Osteocyte (in vitro differentiated cells): Measurements from ENCODE around the gene DUSP15. TPM values are rescaled to one million over a fixed set of nuclear protein-coding genes. Genes with fewer than 3 reads are reported as not detected.

ENCODE experiments used
- DNase-seq: peaks from one replicate; pipeline ENCODE4 v3.0.0; 2021; ENCODE audit warnings: mixed read lengths; ENCODE audit not compliant: unreplicated experiment; ENCODE audit errors: extremely low spot score
- H3K27ac Mint-ChIP-seq: one replicate; pipeline ENCODE4 v1.8.0; 2021; ENCODE audit warnings: mild to moderate bottlenecking, mixed read lengths; ENCODE audit not compliant: unreplicated experiment
- H3K27me3 Mint-ChIP-seq: one replicate; pipeline ENCODE4 v1.8.0; 2021; ENCODE audit warnings: mixed read lengths; ENCODE audit not compliant: unreplicated experiment
- H3K36me3 Mint-ChIP-seq: one replicate; pipeline ENCODE4 v1.8.0; 2021; ENCODE audit warnings: mixed read lengths; ENCODE audit not compliant: unreplicated experiment
- H3K4me1 Mint-ChIP-seq: one replicate; pipeline ENCODE4 v1.8.0; 2021; ENCODE audit warnings: mixed read lengths; ENCODE audit not compliant: unreplicated experiment
- H3K4me3 Mint-ChIP-seq: one replicate; pipeline ENCODE4 v1.8.0; 2021; ENCODE audit warnings: mild to moderate bottlenecking, moderate library complexity, mixed read lengths; ENCODE audit not compliant: unreplicated experiment
- H3K9me3 Mint-ChIP-seq: one replicate; pipeline ENCODE4 v1.8.0; 2021; ENCODE audit warnings: mixed read lengths; ENCODE audit not compliant: unreplicated experiment
- total RNA-seq: library from RNA; stranded (reverse); gene quantifications from 2 replicates; pipeline ENCODE4 v1.2.1, GENCODE V29; 2021
- TF ChIP-seq, protein P1 (sequence below): fragments of 200-600 bp; sonication (generic); IDR thresholded peaks from 2 replicates; pipeline ENCODE4 v1.5.0; 2021; ENCODE audit warnings: antibody characterized with exemption, mild to moderate bottlenecking, moderate library complexity

Gene DUSP15
- total RNA-seq, 1 donor from 2014 or later = 3.2 TPM

DNA sequence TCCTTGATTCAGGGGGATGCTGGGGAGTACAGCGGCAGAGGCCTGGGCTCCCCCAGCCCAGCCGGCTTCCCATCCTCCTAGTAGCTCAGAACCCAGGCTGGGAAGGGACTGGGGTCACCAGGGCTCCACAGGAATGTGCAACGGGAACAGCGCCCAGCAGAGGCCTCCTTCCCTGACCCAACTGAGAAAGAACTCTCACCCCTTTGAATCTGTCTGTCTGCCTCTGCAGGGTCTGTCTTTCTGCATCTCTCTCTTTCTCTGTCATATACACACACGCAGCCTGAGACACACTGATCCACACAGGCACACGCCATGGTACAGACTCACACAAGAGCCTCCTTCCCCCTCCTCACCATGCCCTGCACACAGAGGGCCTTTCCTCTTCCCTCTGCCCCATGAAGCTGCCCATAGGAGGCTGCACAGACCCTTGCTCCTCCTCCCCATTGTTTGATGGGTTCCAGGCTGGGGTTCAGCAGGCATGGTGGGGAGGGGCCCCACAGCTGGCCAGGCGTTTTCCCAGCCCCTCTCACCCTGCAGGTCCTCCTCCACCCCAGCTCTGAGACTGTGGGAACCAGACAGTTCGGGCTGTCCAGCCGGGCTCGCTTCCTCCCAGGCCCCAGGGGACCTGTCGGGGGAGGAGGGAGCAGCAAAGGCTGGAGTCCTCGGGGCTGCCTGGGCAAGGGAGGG lies 27.7 kb downstream of the DUSP15 start:
- H3K9me3 Mint-ChIP-seq = no peaks in the 10 kb centered on the region
- no peak for DNase-seq

DNA sequence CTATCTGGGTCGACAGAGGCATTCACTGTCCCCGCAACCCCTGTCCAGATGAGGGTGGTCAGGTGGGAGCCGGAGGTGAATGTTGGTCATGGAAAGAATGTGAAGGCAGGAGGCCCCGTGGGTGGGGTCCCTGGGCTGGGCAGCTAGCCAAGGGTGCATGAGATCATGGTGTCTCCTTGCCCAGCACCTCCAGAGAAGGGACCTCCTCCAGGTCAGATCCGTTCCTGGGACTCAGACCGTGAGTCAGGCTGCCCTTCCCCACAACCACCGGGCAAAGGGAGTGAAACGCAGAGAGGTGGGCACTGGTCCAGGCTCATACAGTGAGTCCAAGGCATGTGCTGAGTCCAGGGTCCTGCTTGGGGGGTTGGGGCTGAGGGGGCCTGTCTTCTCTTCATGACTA lies 28.4 kb downstream of the DUSP15 start:
- Mint-ChIP-seq H3K4me3 (peak overlapping the region; percentile 67), H3K27ac (peak overlapping the region; percentile 94), H3K36me3 (no peaks in the 10 kb centered on the region), H3K4me1 (peaks cover 46% of the 10 kb centered on the region), H3K27me3 (no peaks in the 10 kb centered on the region), H3K9me3 (no peaks in the 10 kb centered on the region)
- DNase-seq = no peak
- TF ChIP-seq, protein P1, sequence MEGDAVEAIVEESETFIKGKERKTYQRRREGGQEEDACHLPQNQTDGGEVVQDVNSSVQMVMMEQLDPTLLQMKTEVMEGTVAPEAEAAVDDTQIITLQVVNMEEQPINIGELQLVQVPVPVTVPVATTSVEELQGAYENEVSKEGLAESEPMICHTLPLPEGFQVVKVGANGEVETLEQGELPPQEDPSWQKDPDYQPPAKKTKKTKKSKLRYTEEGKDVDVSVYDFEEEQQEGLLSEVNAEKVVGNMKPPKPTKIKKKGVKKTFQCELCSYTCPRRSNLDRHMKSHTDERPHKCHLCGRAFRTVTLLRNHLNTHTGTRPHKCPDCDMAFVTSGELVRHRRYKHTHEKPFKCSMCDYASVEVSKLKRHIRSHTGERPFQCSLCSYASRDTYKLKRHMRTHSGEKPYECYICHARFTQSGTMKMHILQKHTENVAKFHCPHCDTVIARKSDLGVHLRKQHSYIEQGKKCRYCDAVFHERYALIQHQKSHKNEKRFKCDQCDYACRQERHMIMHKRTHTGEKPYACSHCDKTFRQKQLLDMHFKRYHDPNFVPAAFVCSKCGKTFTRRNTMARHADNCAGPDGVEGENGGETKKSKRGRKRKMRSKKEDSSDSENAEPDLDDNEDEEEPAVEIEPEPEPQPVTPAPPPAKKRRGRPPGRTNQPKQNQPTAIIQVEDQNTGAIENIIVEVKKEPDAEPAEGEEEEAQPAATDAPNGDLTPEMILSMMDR = no peak

More for the DNA sequence above, 27.7 kb downstream of the DUSP15 start:
- TF ChIP-seq, protein P1 = no peak
- Mint-ChIP-seq H3K4me3 (peak overlapping the region; percentile 67), H3K27ac (peak overlapping the region; percentile 94), H3K36me3 (no peaks in the 10 kb centered on the region), H3K4me1 (peaks cover 46% of the 10 kb centered on the region), H3K27me3 (no peaks in the 10 kb centered on the region)

DNA sequence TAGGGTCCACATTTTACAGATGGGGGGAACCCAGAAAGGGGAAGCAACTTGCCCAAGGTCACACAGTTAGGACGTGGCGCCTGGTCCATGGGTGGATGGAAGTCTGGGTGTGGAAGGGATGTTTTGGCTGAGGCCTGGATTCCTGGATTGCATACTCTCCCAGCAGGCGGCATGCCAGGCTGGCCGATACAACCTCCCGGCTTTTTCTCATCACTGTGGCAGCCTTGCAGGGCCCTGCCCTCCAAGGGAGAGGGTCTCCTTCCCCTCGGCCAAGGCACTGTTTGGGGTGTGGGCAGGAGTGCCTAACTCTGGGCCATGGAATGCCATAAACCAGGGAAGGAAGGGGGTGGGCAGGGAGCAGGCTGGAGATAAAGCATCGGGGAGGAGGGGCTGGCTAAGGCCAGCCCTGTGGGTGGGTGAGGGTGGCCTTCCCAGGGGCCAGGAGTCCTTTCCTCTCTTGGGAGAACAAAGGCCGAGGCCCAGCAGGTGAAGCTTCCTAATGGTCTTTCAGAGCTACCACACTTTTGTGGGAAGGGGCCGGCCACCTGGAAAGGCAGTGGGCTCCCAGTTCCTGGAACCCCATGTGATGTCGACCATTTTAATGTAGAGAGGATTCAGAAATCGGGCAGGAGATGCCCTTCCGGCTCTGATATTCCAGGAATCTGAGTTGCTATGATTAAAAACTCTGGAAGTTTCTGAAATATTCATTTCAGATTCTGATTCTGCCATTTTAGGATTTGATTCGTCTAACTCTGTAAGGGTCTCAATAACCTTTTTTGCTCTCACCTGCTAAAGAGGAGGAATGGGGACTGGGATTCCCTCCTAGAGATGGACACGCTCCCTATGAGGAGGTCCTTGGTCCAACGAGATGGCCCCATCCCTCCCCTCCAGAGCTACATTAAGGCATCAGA lies 29.2 kb downstream of the DUSP15 start:
- no peak for DNase-seq
- H3K27ac Mint-ChIP-seq = peak overlapping the region; percentile 94
- TF ChIP-seq, protein P1 = peak; percentile 11
- H3K4me3 Mint-ChIP-seq = no peak overlapping the region
- H3K4me1 Mint-ChIP-seq = peaks cover 43% of the 10 kb centered on the region
- no peaks in the 10 kb centered on the region for H3K9me3 Mint-ChIP-seq
- H3K36me3 Mint-ChIP-seq = no peaks in the 10 kb centered on the region
- H3K27me3 Mint-ChIP-seq = no peaks in the 10 kb centered on the region

DNA sequence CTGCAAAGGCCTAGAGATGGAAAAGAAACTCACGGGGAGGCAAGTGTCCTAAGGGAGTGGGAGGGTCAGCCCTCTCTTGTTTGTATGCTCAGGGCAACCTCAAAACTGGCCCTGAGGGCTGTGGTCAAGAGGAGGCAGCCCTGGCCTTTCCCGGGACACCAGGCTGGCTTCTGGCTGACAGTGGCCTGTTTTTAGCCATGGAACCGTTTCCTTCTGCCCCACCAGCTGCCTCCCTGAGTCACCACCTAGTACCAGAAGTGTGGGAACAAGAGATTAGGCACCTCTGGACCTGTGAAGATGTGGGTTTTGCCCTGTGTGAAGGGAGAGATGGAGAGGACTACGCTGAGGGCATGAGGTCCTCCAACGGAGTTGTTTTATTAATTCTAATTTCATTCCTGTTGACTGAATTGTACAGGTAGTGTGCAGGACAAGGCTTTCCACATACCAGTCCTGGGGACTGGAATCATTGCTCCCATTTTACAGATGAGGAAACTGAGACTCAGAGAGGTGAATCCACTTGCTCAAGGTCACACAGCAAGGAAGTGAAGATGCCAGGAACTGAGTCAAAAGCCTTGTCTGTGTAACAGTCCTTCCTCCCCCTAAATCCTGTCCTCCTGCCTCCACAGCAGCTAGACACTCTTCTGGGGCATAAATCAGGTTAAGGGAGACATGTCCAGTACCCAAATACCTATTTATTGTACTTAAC lies 30.4 kb downstream of the DUSP15 start:
- H3K36me3 Mint-ChIP-seq = no peaks in the 10 kb centered on the region
- H3K4me3 Mint-ChIP-seq = no peak overlapping the region
- no peak for DNase-seq
- no peaks in the 10 kb centered on the region for H3K27me3 Mint-ChIP-seq
- no peak overlapping the region for H3K27ac Mint-ChIP-seq
- H3K4me1 Mint-ChIP-seq = peaks cover 43% of the 10 kb centered on the region
- H3K9me3 Mint-ChIP-seq = no peaks in the 10 kb centered on the region
- TF ChIP-seq, protein P1 = no peak
